ENCODE results near the gene SPRR2F. TPM values are rescaled to one million over a fixed set of nuclear protein-coding genes. Genes with fewer than 3 reads are reported as not detected.

SPRR2F gene
- total RNA-seq, 1 donor from 2014 or later, result not detected

DNA sequence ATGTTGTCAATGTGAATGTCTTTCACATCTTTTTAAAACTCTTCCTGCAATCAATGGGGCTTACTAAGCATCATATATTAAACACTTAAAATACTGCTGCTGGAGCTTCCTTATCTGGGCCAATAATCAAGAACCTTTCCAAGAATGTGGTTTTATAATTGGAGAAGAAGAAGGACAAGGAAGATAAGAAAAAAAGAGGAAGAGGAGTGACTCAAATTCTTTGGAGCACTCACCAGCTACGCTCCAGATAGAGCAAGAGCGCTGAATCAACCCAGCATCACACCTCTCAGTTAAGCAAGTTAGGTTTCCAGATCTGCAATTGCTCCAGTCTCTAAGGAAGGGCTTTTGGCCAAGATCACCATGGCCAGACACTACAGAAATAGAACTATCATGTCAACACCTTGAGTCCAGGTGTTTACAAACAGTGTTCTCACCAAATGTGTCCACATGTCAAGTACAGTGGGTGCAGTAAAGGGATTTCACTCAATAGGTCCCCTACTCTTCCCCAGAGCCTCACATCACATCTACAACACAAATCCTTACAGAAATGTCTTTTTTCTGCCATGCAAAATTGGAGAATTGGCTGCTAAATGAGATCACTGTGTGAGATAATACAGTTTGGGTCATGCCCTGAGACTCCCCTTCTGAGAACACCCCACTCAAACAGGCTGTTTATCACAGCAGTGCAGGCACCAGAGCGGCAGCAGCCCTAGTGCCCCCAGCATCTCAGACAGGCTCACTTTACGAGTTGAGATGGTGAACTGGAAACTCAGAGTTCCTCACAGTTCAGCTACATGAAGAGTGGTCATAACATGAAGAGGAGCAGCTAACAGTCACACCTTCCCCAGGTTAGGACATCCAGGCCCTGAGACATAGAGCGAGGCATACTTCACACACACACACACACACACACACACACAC lies 40.2 kb downstream of the SPRR2F start:
- no peak for DNase-seq (ENCODE audit: low read depth)

DNA sequence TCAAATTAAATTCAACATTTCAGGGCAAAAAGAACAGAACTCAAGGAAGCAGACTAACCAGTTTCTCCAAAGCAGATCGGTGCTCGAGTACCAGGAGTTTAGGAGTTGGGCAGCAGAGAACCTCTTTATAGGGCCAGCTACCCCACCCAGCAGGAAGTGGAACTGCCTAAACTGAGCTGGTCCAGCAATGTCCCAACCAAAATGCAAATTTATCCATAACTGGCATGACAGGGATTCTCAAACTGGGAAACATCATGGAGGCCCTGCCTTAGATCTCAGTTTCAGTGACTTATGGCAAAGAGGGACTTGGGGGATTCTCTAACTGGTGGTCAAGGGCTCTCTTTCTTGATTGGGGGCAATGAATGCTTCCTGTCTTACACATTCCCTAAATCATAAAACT lies 41.8 kb downstream of the SPRR2F start, which contains the start of gene SPRR2B:
TSS of gene SPRR2B (minus strand) at position 101 of the 400 bp plus-strand sequence. CDS start 772 bp downstream, outside the sequence.
- no peak for DNase-seq (ENCODE audit: low read depth)

DNA sequence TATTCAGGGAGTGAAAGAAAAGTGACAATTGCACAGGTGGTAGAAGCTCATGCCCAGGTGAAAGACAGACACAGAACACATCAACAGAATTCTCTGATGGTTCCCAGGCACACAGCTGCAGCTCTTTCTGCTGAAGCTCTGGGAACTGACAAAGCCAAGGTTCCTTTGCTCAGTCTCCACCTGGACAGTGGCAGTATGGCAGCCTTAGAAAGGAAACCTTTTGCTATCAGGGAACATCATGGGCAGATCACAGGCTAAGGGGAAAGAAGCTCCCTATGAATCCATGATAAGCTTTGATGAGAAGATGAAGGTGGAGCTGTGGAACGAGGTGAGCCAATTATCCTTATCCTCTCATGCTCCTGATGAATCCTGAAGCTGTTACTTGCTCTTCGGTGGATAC lies 43.1 kb downstream of the SPRR2F start:
- DNase-seq (ENCODE audit: low read depth), result no peak

Other genes with a start within 250 kb of the SPRR2F start
- not detected in 2 replicates for gene SMCP, start 235.2 kb downstream of the SPRR2F start, total RNA-seq
- gene IVL, start 205.0 kb downstream of the SPRR2F start, total RNA-seq, result not detected in 2 replicates
- gene SPRR5, start 166.3 kb downstream of the SPRR2F start, total RNA-seq, result not detected in 2 replicates
- not detected in 2 replicates for gene SPRR4, start 142.9 kb downstream of the SPRR2F start, total RNA-seq
- gene SPRR1A, start 129.4 kb downstream of the SPRR2F start, total RNA-seq, result not detected in 2 replicates
- gene SPRR3, start 111.8 kb downstream of the SPRR2F start, total RNA-seq, result not detected in 2 replicates
- gene SPRR1B, start 82.3 kb downstream of the SPRR2F start, total RNA-seq, result not detected in 2 replicates
- not detected in 2 replicates for gene SPRR2D, start 72.4 kb downstream of the SPRR2F start, total RNA-seq
- not detected in 2 replicates for gene SPRR2A, start 56.0 kb downstream of the SPRR2F start, total RNA-seq
- gene SPRR2B, start 41.9 kb downstream of the SPRR2F start, total RNA-seq, result not detected in 2 replicates
- not detected in 2 replicates for gene SPRR2E, start 19.0 kb downstream of the SPRR2F start, total RNA-seq
- not detected in 2 replicates for gene SPRR2G, start 37.4 kb upstream of the SPRR2F start, total RNA-seq
- gene LELP1, start 89.9 kb upstream of the SPRR2F start, total RNA-seq, result not detected in 2 replicates
- gene PRR9, start 104.1 kb upstream of the SPRR2F start, total RNA-seq, result not detected in 2 replicates
- gene LORICRIN, start 146.2 kb upstream of the SPRR2F start, total RNA-seq, result not detected in 2 replicates
- gene PGLYRP3, start 199.4 kb upstream of the SPRR2F start, total RNA-seq, result not detected in 2 replicates
- not detected in 2 replicates for gene PGLYRP4, start 235.3 kb upstream of the SPRR2F start, total RNA-seq
- gene S100A9, start 244.3 kb upstream of the SPRR2F start, total RNA-seq, result not detected in 2 replicates

All from myocyte (in vitro differentiated cells).